Retinal pigment epithelial cell (primary cell): Measurements from ENCODE around the gene SNX3.
"Not testable (repeated sequence)": the region's sequence is repeated elsewhere in the genome, so short reads cannot be mapped to it uniquely, and the experiment has no call there.

Experiments used
- DNase-seq: peaks from one replicate; pipeline ENCODE4 v3.0.0-alpha.2; 2010; ENCODE audit warnings: low read depth
- H3K4me3 ChIP-seq: 2 replicates; pipeline ENCODE4 v1.5.1; 2011; ENCODE audit warnings: mild to moderate bottlenecking, low read length, control low read depth, moderate library complexity
- TF ChIP-seq, protein P1 (sequence below): conservative IDR thresholded peaks from 2 replicates; pipeline ENCODE4 v1.5.1; 2011; ENCODE audit warnings: low read depth, low read length, control low read depth, inconsistent platforms

SNX3 gene

DNA sequence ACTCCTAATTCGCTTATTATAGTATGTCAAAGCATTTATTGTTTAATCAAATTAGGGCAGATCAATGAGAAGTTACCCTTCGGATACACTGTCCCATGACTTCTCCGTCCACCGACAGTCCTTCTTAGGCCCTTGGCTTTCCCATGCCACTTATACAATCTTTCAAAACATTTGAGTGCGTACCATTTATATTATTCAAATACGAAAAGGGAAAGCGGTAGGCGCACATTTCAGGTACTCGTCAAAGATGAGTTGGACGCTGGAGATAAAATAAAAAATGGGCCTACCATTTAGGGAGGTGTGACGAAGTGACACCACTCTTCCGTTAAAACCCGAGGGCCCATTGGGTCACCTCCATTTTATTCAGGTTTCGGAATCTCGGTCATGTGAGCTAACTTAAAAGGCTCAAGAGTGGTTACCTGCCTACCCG, 33.5 kb upstream of the SNX3 start:
- peak overlapping the region; percentile 81 for H3K4me3 ChIP-seq
- DNase-seq: no peak
- TF ChIP-seq, protein P1, sequence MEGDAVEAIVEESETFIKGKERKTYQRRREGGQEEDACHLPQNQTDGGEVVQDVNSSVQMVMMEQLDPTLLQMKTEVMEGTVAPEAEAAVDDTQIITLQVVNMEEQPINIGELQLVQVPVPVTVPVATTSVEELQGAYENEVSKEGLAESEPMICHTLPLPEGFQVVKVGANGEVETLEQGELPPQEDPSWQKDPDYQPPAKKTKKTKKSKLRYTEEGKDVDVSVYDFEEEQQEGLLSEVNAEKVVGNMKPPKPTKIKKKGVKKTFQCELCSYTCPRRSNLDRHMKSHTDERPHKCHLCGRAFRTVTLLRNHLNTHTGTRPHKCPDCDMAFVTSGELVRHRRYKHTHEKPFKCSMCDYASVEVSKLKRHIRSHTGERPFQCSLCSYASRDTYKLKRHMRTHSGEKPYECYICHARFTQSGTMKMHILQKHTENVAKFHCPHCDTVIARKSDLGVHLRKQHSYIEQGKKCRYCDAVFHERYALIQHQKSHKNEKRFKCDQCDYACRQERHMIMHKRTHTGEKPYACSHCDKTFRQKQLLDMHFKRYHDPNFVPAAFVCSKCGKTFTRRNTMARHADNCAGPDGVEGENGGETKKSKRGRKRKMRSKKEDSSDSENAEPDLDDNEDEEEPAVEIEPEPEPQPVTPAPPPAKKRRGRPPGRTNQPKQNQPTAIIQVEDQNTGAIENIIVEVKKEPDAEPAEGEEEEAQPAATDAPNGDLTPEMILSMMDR: no peak

DNA sequence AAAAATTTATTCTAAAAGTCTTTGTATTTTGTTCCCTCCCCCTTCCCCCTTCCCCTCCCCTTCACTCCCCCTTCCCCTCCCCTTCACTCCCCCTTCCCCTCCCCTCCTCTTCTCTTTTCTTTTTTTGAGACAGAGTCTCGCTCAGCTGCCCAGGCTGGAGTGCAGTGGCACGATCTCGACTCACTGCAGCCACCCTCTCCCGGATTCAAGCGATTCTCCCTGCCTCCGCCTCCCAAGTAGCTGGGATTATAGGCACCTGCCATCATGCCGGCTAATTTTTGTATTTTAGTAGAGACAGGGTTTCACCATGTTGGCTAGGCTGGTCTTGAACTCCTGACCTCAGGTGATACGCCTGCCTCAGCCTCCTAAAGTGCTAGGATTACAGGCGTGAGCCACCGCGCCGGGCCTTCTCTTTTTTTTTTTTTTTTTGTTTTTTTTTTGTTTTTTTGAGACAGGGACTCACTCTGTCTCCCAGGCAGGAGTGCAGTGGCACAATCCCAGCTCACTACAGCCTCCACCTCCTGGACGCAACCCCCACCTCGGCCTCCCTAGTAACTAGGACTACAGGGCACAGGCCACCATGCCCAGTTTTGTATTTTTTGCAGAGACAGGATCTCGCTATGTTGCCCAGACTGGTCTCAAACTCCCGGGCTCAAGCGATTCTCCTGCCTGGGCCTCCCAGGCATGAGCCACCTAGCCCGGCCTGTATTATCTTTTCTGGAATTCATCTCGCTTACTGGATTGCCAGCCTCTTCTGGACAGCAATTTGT, 32.9 kb upstream of the SNX3 start:
- no peak overlapping the region for H3K4me3 ChIP-seq
- TF ChIP-seq, protein P1: no peak
- DNase-seq: no peak

DNA sequence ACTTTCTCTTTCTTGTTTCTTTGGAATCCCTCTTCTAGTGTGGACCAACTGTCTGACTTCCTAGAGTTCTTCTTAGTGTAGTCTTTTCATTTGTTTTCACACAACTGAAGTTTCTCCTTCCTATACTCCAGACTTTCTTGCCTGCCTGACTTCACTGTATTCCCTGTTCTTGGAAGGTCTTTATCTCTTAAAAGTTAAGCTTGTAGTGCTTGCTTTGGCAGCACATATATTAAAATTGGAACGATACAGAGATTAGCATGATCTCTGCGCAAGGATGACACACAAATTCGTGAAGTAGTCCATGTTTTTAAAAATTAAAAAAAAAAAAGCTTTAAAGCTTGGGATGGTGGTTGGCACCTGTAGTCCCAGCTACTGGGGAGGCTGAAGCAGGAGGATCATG, 31.7 kb upstream of the SNX3 start:
- not testable (repeated sequence) for H3K4me3 ChIP-seq, DNase-seq

DNA sequence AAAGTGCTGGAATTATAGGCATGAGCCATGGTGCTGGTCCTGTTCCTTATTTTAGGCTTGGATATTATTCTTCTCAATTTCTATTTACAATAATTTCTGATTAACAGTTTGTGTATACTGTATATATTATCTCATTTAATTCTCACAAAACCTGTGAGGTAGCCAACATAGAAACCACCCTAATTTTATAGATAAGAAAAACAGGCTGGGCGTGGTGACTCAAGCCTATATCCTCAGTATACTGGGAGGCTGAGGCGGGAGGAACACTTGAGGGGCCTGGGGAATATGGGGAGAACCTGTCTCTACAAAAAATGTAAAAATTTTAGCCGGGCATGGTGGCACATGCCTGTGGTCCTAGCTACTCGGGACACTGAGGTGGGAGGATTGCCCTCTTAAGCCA, 30.3 kb upstream of the SNX3 start:
- no peak for DNase-seq
- H3K4me3 ChIP-seq: no peak overlapping the region

DNA sequence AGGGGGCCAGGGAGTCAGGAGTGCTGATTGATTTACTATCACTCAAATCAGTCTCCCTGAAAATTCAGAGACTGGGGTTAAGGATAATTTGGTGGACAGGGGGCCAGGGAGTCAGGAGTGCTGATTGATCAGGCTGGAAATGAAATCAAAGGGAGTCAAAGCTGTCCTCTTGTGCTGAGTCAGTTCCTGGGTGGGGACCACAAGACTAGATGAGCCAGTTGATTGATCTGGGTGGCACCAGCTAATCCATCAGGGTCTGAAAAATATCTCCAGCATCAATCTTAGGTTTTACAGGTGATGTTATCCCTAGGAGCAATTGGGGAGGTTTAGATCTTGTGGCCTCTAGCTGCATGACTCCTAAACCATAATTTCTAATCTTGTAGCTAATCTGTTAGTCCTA, 27.9 kb upstream of the SNX3 start:
- no peak for DNase-seq
- TF ChIP-seq, protein P1: no peak
- no peak overlapping the region for H3K4me3 ChIP-seq

More for the DNA sequence above, 30.3 kb upstream of the SNX3 start:
- TF ChIP-seq, protein P1: no peak

DNA sequence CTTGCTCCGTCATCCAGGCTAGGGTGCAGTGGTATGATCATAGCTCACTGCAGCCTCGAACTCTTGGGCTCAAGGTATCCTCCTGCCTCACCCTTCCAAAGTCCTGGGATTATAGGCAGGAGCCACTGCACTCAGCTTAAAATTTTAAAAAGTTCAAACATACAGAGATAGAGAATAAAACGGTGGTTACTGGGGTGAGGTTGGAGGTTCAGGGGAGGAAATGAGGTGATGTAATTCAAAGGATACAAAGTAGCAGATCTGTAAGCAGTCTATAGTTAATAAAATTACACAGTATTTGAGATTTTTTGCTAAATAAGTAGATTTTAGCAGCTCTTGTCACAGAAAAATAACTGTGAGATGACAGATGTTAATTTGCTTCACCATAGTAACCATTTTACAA, 26.5 kb upstream of the SNX3 start:
- H3K4me3 ChIP-seq: no peak overlapping the region
- no peak for DNase-seq
- TF ChIP-seq, protein P1: no peak

DNA sequence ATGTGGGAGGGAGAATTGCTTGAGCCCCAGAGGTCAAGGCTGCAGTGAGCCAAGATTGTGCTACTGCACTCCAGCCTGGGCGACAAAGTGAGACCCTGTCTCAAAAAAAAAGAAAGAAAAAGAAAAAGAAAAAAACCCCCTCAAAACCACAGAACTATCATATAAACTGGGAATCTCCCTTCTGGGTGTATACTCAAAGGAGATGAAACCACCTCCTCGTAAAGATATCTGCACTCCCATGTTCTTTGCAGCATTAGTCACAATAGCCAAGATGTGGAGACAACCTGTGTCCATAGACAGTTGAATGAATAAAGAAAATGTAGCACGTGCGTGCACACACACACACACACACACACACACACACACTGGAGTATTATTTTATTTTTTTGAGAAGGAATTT, 25.5 kb upstream of the SNX3 start:
- TF ChIP-seq, protein P1: no peak
- DNase-seq: no peak
- H3K4me3 ChIP-seq: no peak overlapping the region
